BLaER1 treated with 17β-estradiol and CSF1 and Interleukin-3, amounts not matched to agents 10 nM and 100 nM (cell line): ENCODE measurements around the gene DDX55.
"Not testable (repeated sequence)": the region's sequence is repeated elsewhere in the genome, so short reads cannot be mapped to it uniquely, and the experiment has no call there.

ENCODE experiments used
- H3K27ac ChIP-seq, 11 experiments: shearing (Covaris generic); formaldehyde crosslinking; 2 replicates each; pipeline ENCODE4 v1.8.1; 2022
- H3K27me3 ChIP-seq, 11 experiments: shearing (Covaris generic); formaldehyde crosslinking; 2 replicates each; pipeline ENCODE4 v1.8.1; 2022
- H3K36me3 ChIP-seq, 11 experiments: shearing (Covaris generic); formaldehyde crosslinking; 2 replicates each; pipeline ENCODE4 v1.8.1; 2022
- H3K4me1 ChIP-seq, 10 experiments: shearing (Covaris generic); formaldehyde crosslinking; 2 replicates each; pipeline ENCODE4 v1.8.1; 2022
- H3K4me2 ChIP-seq, 11 experiments: shearing (Covaris generic); formaldehyde crosslinking; 2 replicates each; pipeline ENCODE4 v1.8.1; 2022
- H3K4me3 ChIP-seq, 10 experiments: shearing (Covaris generic); formaldehyde crosslinking; 2 replicates each; pipeline ENCODE4 v1.8.1; 2022
- H3K9ac ChIP-seq, 11 experiments: shearing (Covaris generic); formaldehyde crosslinking; 2 replicates each; pipeline ENCODE4 v1.8.1; 2022
- H3K9me3 ChIP-seq, 11 experiments: shearing (Covaris generic); formaldehyde crosslinking; replicated peaks in 1 of 11; 2 replicates each; pipeline ENCODE4 v1.8.1; 2022
- H4K20me1 ChIP-seq, 11 experiments: shearing (Covaris generic); formaldehyde crosslinking; 2 replicates each; pipeline ENCODE4 v1.8.1; 2022
- Cebpa-rat ChIP-seq, 11 experiments: shearing (Covaris generic); IDR thresholded peaks; 2 replicates each; pipeline ENCODE4 v1.8.1; 2022

DDX55 gene

GRCh38 chr12:123602651-123603195 lies 824 bp downstream of the DDX55 start:
- Histone ChIP-seq H3K27ac (peak overlapping the region; percentile 82 to 96 (median 92); a peak in 20 of 22 replicates), H3K4me3 (peak overlapping the region; percentile 81 to 100 (median 97)), H4K20me1 (peaks cover 2 to 54% (median 44%) of the 10 kb centered on the region in 11 experiments; a peak in 19 of 22 replicates), H3K9ac (peak overlapping the region; percentile 90 to 96 (median 93)), H3K4me1 (peaks cover 23 to 29% (median 26%) of the 10 kb centered on the region in 10 experiments), H3K27me3 (no peaks in the 10 kb centered on the region), H3K9me3 (no peaks in the 10 kb centered on the region), H3K4me2 (peak overlapping the region; percentile 88 to 100 (median 95)), H3K36me3 (peaks cover 53 to 68% (median 59%) of the 10 kb centered on the region in 11 experiments)
- TF ChIP-seq Cebpa-rat (IDR thresholded peaks at IDR 0.05): no peak

- peak overlapping the region; percentile 88 to 100 (median 95) for H3K4me2 ChIP-seq
- peak overlapping the region; percentile 90 to 96 (median 93); a peak in 14 of 22 replicates for H3K9ac ChIP-seq
- not testable (repeated sequence) for H3K27ac ChIP-seq, H3K27me3 ChIP-seq, H3K9me3 ChIP-seq
- peak overlapping the region; percentile 81 to 100 (median 97); a peak in 17 of 20 replicates for H3K4me3 ChIP-seq
- peaks cover 0 to 62% (median 52%) of the 10 kb centered on the region in 11 experiments; a peak in 18 of 22 replicates for H4K20me1 ChIP-seq
- peaks cover 23 to 29% (median 26%) of the 10 kb centered on the region in 10 experiments for H3K4me1 ChIP-seq
- H3K36me3 ChIP-seq: peaks cover 53 to 68% (median 59%) of the 10 kb centered on the region in 11 experiments
These were observed 1.6 kb downstream of the DDX55 start for GRCh38 chr12:123603495-123603894.

- H3K9ac ChIP-seq: no peak overlapping the region
- peaks cover 0 to 99% (median 82%) of the 10 kb centered on the region in 11 experiments; a peak in 18 of 22 replicates for H4K20me1 ChIP-seq
- peaks cover 11 to 18% (median 15%) of the 10 kb centered on the region in 10 experiments for H3K4me1 ChIP-seq
- H3K4me3 ChIP-seq: no peak overlapping the region
- no peak for TF ChIP-seq Cebpa-rat (IDR thresholded peaks at IDR 0.05)
- H3K27me3 ChIP-seq: no peaks in the 10 kb centered on the region
- H3K4me2 ChIP-seq: no peak overlapping the region
- H3K36me3 ChIP-seq: peaks cover 91 to 94% (median 93%) of the 10 kb centered on the region in 11 experiments
- H3K9me3 ChIP-seq: no peaks in the 10 kb centered on the region
- H3K27ac ChIP-seq: no peak overlapping the region
These were observed 5.9 kb downstream of the DDX55 start for GRCh38 chr12:123607756-123608155.

- peaks cover 95 to 99% (median 97%) of the 10 kb centered on the region in 11 experiments for H3K36me3 ChIP-seq
- H3K27me3 ChIP-seq: no peaks in the 10 kb centered on the region
- H3K4me3 ChIP-seq: no peak overlapping the region
- no peak overlapping the region for H3K27ac ChIP-seq
- H3K9me3 ChIP-seq: no peaks in the 10 kb centered on the region
- H3K4me2 ChIP-seq: no peak overlapping the region
- TF ChIP-seq Cebpa-rat (IDR thresholded peaks at IDR 0.05): no peak
- no peak overlapping the region for H3K9ac ChIP-seq
- peaks cover 0 to 99% (median 86%) of the 10 kb centered on the region in 11 experiments; a peak in 18 of 22 replicates for H4K20me1 ChIP-seq
- H3K4me1 ChIP-seq: peaks cover 7 to 13% (median 11%) of the 10 kb centered on the region in 10 experiments
These were observed 6.3 kb downstream of the DDX55 start for GRCh38 chr12:123608182-123608581.

GRCh38 chr12:123614110-123614509 lies 12.2 kb downstream of the DDX55 start:
- Histone ChIP-seq H3K9me3 (no peaks in the 10 kb centered on the region), H3K27ac (no peak overlapping the region), H3K9ac (no peak overlapping the region), H3K27me3 (no peaks in the 10 kb centered on the region), H4K20me1 (peaks cover 0 to 97% (median 57%) of the 10 kb centered on the region in 11 experiments; a peak in 17 of 22 replicates), H3K36me3 (peaks cover 95 to 100% (median 100%) of the 10 kb centered on the region in 11 experiments), H3K4me1 (no peaks in the 10 kb centered on the region), H3K4me3 (no peak overlapping the region), H3K4me2 (no peak overlapping the region)
- no peak for TF ChIP-seq Cebpa-rat (IDR thresholded peaks at IDR 0.05)

GRCh38 chr12:123614531-123614930 lies 12.6 kb downstream of the DDX55 start:
- H3K9me3 ChIP-seq: no peaks in the 10 kb centered on the region
- no peak for TF ChIP-seq Cebpa-rat (IDR thresholded peaks at IDR 0.05)
- no peaks in the 10 kb centered on the region for H3K27me3 ChIP-seq
- H4K20me1 ChIP-seq: peaks cover 0 to 97% (median 57%) of the 10 kb centered on the region in 11 experiments; a peak in 17 of 22 replicates
- H3K4me2 ChIP-seq: no peak overlapping the region
- H3K36me3 ChIP-seq: peaks cover 95 to 100% (median 100%) of the 10 kb centered on the region in 11 experiments
- no peak overlapping the region for H3K27ac ChIP-seq
- H3K4me3 ChIP-seq: no peak overlapping the region
- no peak overlapping the region for H3K9ac ChIP-seq
- H3K4me1 ChIP-seq: no peaks in the 10 kb centered on the region

- Histone ChIP-seq H3K27ac (no peak overlapping the region), H3K4me2 (no peak overlapping the region), H3K4me3 (no peak overlapping the region), H4K20me1 (peaks cover 0 to 91% (median 51%) of the 10 kb centered on the region in 11 experiments; a peak in 18 of 22 replicates), H3K9me3 (no peaks in the 10 kb centered on the region), H3K27me3 (no peaks in the 10 kb centered on the region), H3K4me1 (no peaks in the 10 kb centered on the region), H3K36me3 (peaks cover 94 to 100% (median 99%) of the 10 kb centered on the region in 11 experiments), H3K9ac (no peak overlapping the region)
- no peak for TF ChIP-seq Cebpa-rat (IDR thresholded peaks at IDR 0.05)
These were observed 15.2 kb downstream of the DDX55 start for GRCh38 chr12:123617144-123617543.

GRCh38 chr12:123617580-123617979 lies 15.7 kb downstream of the DDX55 start:
- Histone ChIP-seq H3K36me3 (peaks cover 94 to 100% (median 99%) of the 10 kb centered on the region in 11 experiments), H4K20me1 (peaks cover 0 to 91% (median 50%) of the 10 kb centered on the region in 11 experiments; a peak in 18 of 22 replicates)

GRCh38 chr12:123621101-123621500 lies 19.2 kb downstream of the DDX55 start:
- Histone ChIP-seq H3K4me2 (no peak overlapping the region), H3K4me3 (no peak overlapping the region), H3K9ac (0 out of 22 replicates have a peak overlapping the region, but pooled peaks of 1 of the 11 experiments have one; percentile 2), H4K20me1 (peaks cover 0 to 80% (median 37%) of the 10 kb centered on the region in 11 experiments; a peak in 17 of 22 replicates), H3K27ac (no peak overlapping the region), H3K4me1 (no peaks in the 10 kb centered on the region), H3K36me3 (peaks cover 92 to 100% (median 97%) of the 10 kb centered on the region in 11 experiments), H3K9me3 (no peaks in the 10 kb centered on the region), H3K27me3 (no peaks in the 10 kb centered on the region)
- no peak for TF ChIP-seq Cebpa-rat (IDR thresholded peaks at IDR 0.05)

More at GRCh38 chr12:123617580-123617979, 15.7 kb downstream of the DDX55 start:
- Histone ChIP-seq H3K9me3 (no peaks in the 10 kb centered on the region), H3K9ac (no peak overlapping the region), H3K27me3 (no peaks in the 10 kb centered on the region), H3K4me1 (no peaks in the 10 kb centered on the region), H3K4me3 (no peak overlapping the region), H3K27ac (no peak overlapping the region), H3K4me2 (no peak overlapping the region)
- no peak for TF ChIP-seq Cebpa-rat (IDR thresholded peaks at IDR 0.05)
